ENCODE data around the gene TNFSF11. TPM values are rescaled to one million over a fixed set of nuclear protein-coding genes. Genes with fewer than 3 reads are reported as not detected.

TNFSF11 gene
- total RNA-seq, 1 experiment from 2014 or later = 3.5 TPM

DNA sequence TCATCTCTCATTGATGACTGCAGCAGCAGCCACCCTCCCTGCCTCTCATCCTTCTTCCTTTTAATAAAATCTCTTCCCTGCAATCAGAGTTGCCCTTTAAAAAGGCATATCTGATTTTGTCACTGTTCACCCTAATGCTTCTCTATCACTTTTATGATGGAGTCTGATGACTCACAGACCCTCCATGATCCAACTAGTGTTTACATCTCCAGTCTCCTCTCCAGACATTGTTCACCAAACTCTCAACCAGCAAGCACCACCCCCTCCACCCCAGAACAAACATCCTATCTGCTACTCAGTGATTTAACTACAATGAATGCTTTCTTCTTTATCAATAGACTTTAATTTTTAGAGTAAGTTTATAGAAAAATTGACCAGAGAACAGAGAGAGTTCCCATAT, 59.5 kb downstream of the TNFSF11 start:
- Histone ChIP-seq H3K79me1 (ENCODE audit: insufficient read depth, low read depth, low read length, poor library complexity, severe bottlenecking) (no peaks in the 10 kb centered on the region), H2BK5ac (ENCODE audit: insufficient read length, low read length) (no peak overlapping the region), H3K4ac (ENCODE audit: low read depth, low read length) (no peak overlapping the region), H4K20me1 (ENCODE audit: control insufficient read depth, insufficient read depth, insufficient read length) (no peaks in the 10 kb centered on the region), H3T11ph (ENCODE audit: low read length) (no peak overlapping the region), H2AFZ (ENCODE audit: low read length) (no peak overlapping the region), H3K79me2 (ENCODE audit: insufficient read depth, low read length) (no peaks in the 10 kb centered on the region), H3K9me3 (ENCODE audit: control insufficient read depth, low read depth, low read length) (no peaks in the 10 kb centered on the region), H3K4me1 (ENCODE audit: insufficient read depth, low read length) (no peaks in the 10 kb centered on the region; the same call in 1 of the 2 replicates), H2BK12ac (ENCODE audit: insufficient read length, low read depth, low read length) (no peak overlapping the region), H2BK20ac (ENCODE audit: low read depth, low read length, poor library complexity, severe bottlenecking) (no peak overlapping the region), H3K18ac (ENCODE audit: insufficient read length, low read depth, low read length) (no peak overlapping the region), H3K4me2 (ENCODE audit: insufficient read depth, insufficient read length, low read length) (no peak overlapping the region), H3K27ac (ENCODE audit: insufficient read length, low read depth, low read length) (no peak overlapping the region), H3K14ac (ENCODE audit: insufficient read depth, low read length) (no peak overlapping the region), H3K23me2 (ENCODE audit: insufficient read length, low read depth, low read length, poor library complexity, severe bottlenecking) (no peaks in the 10 kb centered on the region), H4K91ac (ENCODE audit: insufficient read length, low read depth, low read length) (no peak overlapping the region), H3K56ac (ENCODE audit: insufficient read length, low read depth, low read length) (no peak overlapping the region), H2BK120ac (ENCODE audit: low read depth, low read length, poor library complexity, severe bottlenecking) (no peak overlapping the region), H3K9ac (ENCODE audit: extremely low read depth, insufficient read length, low read length) (no peak overlapping the region), H4K8ac (replicated peaks; ENCODE audit: insufficient read length, low read depth, low read length) (no peak overlapping the region), H3K27me3 (ENCODE audit: insufficient read depth, low read length) (no peaks in the 10 kb centered on the region), H2BK15ac (ENCODE audit: low read depth, low read length) (no peak overlapping the region), H3K23ac (ENCODE audit: insufficient read length, low read depth, low read length) (no peak overlapping the region), H4K5ac (ENCODE audit: insufficient read length, low read depth, low read length) (no peak overlapping the region), H2AK5ac (ENCODE audit: insufficient read length, low read length) (no peak overlapping the region)
- Mint-ChIP-seq H3K27ac (no peak overlapping the region; a peak in 1 of 7 replicates), H3K36me3 (ENCODE audit: insufficient read depth in 1 of 3, low read depth in 3 of 3) (no peaks in the 10 kb centered on the region), H3K27me3 (ENCODE audit: low read depth) (peaks cover 3% of the 10 kb centered on the region; the same call in 1 of the 2 replicates), H3K4me1 (peaks cover 3 to 4% of the 10 kb centered on the region in 2 experiments; a peak in 1 of 4 replicates), H3K9me3 (0 out of 5 replicates have a peak, but pooled peaks cover 0 to 2% of the 10 kb centered on the region in 2 experiments), H3K4me3 (no peak overlapping the region)
- no peak for DNase-seq
- TF ChIP-seq, protein P1, sequence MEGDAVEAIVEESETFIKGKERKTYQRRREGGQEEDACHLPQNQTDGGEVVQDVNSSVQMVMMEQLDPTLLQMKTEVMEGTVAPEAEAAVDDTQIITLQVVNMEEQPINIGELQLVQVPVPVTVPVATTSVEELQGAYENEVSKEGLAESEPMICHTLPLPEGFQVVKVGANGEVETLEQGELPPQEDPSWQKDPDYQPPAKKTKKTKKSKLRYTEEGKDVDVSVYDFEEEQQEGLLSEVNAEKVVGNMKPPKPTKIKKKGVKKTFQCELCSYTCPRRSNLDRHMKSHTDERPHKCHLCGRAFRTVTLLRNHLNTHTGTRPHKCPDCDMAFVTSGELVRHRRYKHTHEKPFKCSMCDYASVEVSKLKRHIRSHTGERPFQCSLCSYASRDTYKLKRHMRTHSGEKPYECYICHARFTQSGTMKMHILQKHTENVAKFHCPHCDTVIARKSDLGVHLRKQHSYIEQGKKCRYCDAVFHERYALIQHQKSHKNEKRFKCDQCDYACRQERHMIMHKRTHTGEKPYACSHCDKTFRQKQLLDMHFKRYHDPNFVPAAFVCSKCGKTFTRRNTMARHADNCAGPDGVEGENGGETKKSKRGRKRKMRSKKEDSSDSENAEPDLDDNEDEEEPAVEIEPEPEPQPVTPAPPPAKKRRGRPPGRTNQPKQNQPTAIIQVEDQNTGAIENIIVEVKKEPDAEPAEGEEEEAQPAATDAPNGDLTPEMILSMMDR (conservative IDR thresholded peaks at IDR 0.05) = no peak
